ENCODE results near the gene SPC24. TPM values are rescaled to one million over a fixed set of nuclear protein-coding genes. Genes with fewer than 3 reads are reported as not detected.
"Not testable (repeated sequence)": the region's sequence is repeated elsewhere in the genome, so short reads cannot be mapped to it uniquely, and the experiment has no call there.

SPC24 gene
- total RNA-seq, 1 experiment from 2014 or later, result 59.2 TPM

GRCh38 chr19:11165486-11166030 lies 10.0 kb upstream of the SPC24 start:
- Histone ChIP-seq H3K9me3 (ENCODE audit: insufficient read depth, low read depth) (no peaks in the 10 kb centered on the region), H4K20me1 (ENCODE audit: insufficient read depth) (no peaks in the 10 kb centered on the region), H3K79me2 (ENCODE audit: low read depth) (no peaks in the 10 kb centered on the region), H2AFZ (no peak overlapping the region), H3K27me3 (ENCODE audit: insufficient read depth, low read depth) (no peaks in the 10 kb centered on the region), H3K4me3 (no peak overlapping the region), H3K36me3 (ENCODE audit: low read depth) (no peaks in the 10 kb centered on the region), H3K4me1 (replicated peaks; ENCODE audit: insufficient read depth) (peaks cover 14% of the 10 kb centered on the region; the same call in 1 of the 2 replicates), H3K27ac (no peak overlapping the region), H3F3A (ENCODE audit: insufficient read depth, low read depth) (peaks cover 20% of the 10 kb centered on the region; the same call in 1 of the 2 replicates), H3K4me2 (no peak overlapping the region), H3K9me2 (ENCODE audit: insufficient read depth) (no peaks in the 10 kb centered on the region)
- TF ChIP-seq CTCF (conservative IDR thresholded peaks at IDR 0.05), result no peak
- TF ChIP-seq EZH2 (IDR thresholded peaks at IDR 0.05; ENCODE audit: low read depth), result no peak
- ChIA-PET CTCF (no interaction called here), POLR2A (ENCODE audit: unreplicated experiment) (no interaction called here)
- TSS peak; percentile 32 for BruUV-seq (replicated peaks)
- no peak for DNase-seq
- intact Hi-C loops (cut with micrococcal nuclease; ENCODE audit: unreplicated experiment), result no loop called here

GRCh38 chr19:11164879-11165406 lies 9.4 kb upstream of the SPC24 start:
- intact Hi-C loops (cut with micrococcal nuclease; ENCODE audit: unreplicated experiment), result no loop called here
- no peaks in the 10 kb centered on the region for H3K9me2 ChIP-seq (ENCODE audit: insufficient read depth)
- no peaks in the 10 kb centered on the region for H3K36me3 ChIP-seq (ENCODE audit: low read depth)
- no peaks in the 10 kb centered on the region for H3K27me3 ChIP-seq (ENCODE audit: insufficient read depth, low read depth)
- no peak for DNase-seq
- peaks cover 14% of the 10 kb centered on the region; the same call in 1 of the 2 replicates for H3K4me1 ChIP-seq (replicated peaks; ENCODE audit: insufficient read depth)
- no peaks in the 10 kb centered on the region for H4K20me1 ChIP-seq (ENCODE audit: insufficient read depth)
- BruUV-seq (replicated peaks), result no TSS peak
- H3K4me2 ChIP-seq, result no peak overlapping the region
- no peaks in the 10 kb centered on the region for H3K79me2 ChIP-seq (ENCODE audit: low read depth)
- CTCF ChIA-PET, result interaction anchor here (0.5 kb wide), 1 partner anchor 39 kb away, joined by 6 read pairs; no protein-coding TSS in a partner anchor
- no peaks in the 10 kb centered on the region for H3K9me3 ChIP-seq (ENCODE audit: insufficient read depth, low read depth)
- no peak overlapping the region for H3K27ac ChIP-seq
- peaks cover 20% of the 10 kb centered on the region; the same call in 1 of the 2 replicates for H3F3A ChIP-seq (ENCODE audit: insufficient read depth, low read depth)
- POLR2A ChIA-PET (ENCODE audit: unreplicated experiment), result no interaction called here
- no peak overlapping the region for H2AFZ ChIP-seq
- H3K4me3 ChIP-seq, result no peak overlapping the region
- no peak for TF ChIP-seq CTCF (conservative IDR thresholded peaks at IDR 0.05)
- TF ChIP-seq EZH2 (IDR thresholded peaks at IDR 0.05; ENCODE audit: low read depth), result no peak

- CTCF ChIA-PET, result interaction anchor here (0.5 to 0.7 kb wide), 2 partner anchors 8 to 39 kb away, joined by 3 to 6 read pairs; no protein-coding TSS in a partner anchor
Measured at GRCh38 chr19:11164296-11164695, 8.7 kb upstream of the SPC24 start.

GRCh38 chr19:11160440-11160768 lies 4.8 kb upstream of the SPC24 start:
- H3K79me2 ChIP-seq (ENCODE audit: low read depth); H4K20me1 ChIP-seq (ENCODE audit: insufficient read depth); H3K36me3 ChIP-seq (ENCODE audit: low read depth); H3K4me3 ChIP-seq; H2AFZ ChIP-seq; intact Hi-C loops (cut with micrococcal nuclease; ENCODE audit: unreplicated experiment); CTCF ChIA-PET; POLR2A ChIA-PET (ENCODE audit: unreplicated experiment); BruUV-seq (replicated peaks); H3K27me3 ChIP-seq (ENCODE audit: insufficient read depth, low read depth); H3K4me2 ChIP-seq; H3K9me2 ChIP-seq (ENCODE audit: insufficient read depth); H3K9me3 ChIP-seq (ENCODE audit: insufficient read depth, low read depth); H3K27ac ChIP-seq: not testable (repeated sequence)
- peaks cover 20% of the 10 kb centered on the region; the same call in 1 of the 2 replicates for H3F3A ChIP-seq (ENCODE audit: insufficient read depth, low read depth)
- DNase-seq, result peak in 1 of 2 experiments; percentile 22
- 0 out of 2 replicates have a peak, but pooled peaks cover 16% of the 10 kb centered on the region for H3K4me1 ChIP-seq (replicated peaks; ENCODE audit: insufficient read depth)

More at GRCh38 chr19:11164296-11164695, 8.7 kb upstream of the SPC24 start:
- Histone ChIP-seq H3K9me2 (ENCODE audit: insufficient read depth) (no peaks in the 10 kb centered on the region), H3K27me3 (ENCODE audit: insufficient read depth, low read depth) (no peaks in the 10 kb centered on the region), H3K4me1 (replicated peaks; ENCODE audit: insufficient read depth) (peaks cover 12% of the 10 kb centered on the region; the same call in 1 of the 2 replicates), H3K27ac (no peak overlapping the region), H2AFZ (no peak overlapping the region), H3K9me3 (ENCODE audit: insufficient read depth, low read depth) (no peaks in the 10 kb centered on the region), H3K79me2 (ENCODE audit: low read depth) (no peaks in the 10 kb centered on the region), H4K20me1 (ENCODE audit: insufficient read depth) (no peaks in the 10 kb centered on the region), H3K4me2 (no peak overlapping the region), H3F3A (ENCODE audit: insufficient read depth, low read depth) (peaks cover 14% of the 10 kb centered on the region; the same call in 1 of the 2 replicates), H3K4me3 (no peak overlapping the region), H3K36me3 (ENCODE audit: low read depth) (no peaks in the 10 kb centered on the region)
- POLR2A ChIA-PET (ENCODE audit: unreplicated experiment), result no interaction called here
- no TSS peak for BruUV-seq (replicated peaks)
- TF ChIP-seq CTCF (conservative IDR thresholded peaks at IDR 0.05), result no peak
- no peak for TF ChIP-seq EZH2 (IDR thresholded peaks at IDR 0.05; ENCODE audit: low read depth)
- intact Hi-C loops (cut with micrococcal nuclease; ENCODE audit: unreplicated experiment), result no loop called here
- no peak for DNase-seq

All from PC-9 (cell line).